ENCODE measurements around the gene DCDC2B. TPM values are rescaled to one million over a fixed set of nuclear protein-coding genes. Genes with fewer than 3 reads are reported as not detected.

DCDC2B gene
- total and polyA plus RNA-seq, 9 of the 15 experiments (the other 6 are each of a cell fraction or from before 2014, with no cell fraction given), result not detected

- TF ChIP-seq NFYB (IDR thresholded peaks at IDR 0.05; ENCODE audit: extremely low read depth, insufficient read length) (peak; percentile 83), REST (IDR thresholded peaks at IDR 0.05; ENCODE audit: borderline replicate concordance) (peak; percentile 21), REST (CRISPR knock-in tag; IDR thresholded peaks at IDR 0.05; ENCODE audit: low read depth) (peak; percentile 82), GTF2E2 (tag; IDR thresholded peaks at IDR 0.05) (no peak; the same call in 1 of the 2 replicates), CBX2 (IDR thresholded peaks at IDR 0.05; ENCODE audit: insufficient read depth, low read length, poor library complexity, severe bottlenecking) (no peak), ARHGAP35 (IDR thresholded peaks at IDR 0.05; ENCODE audit: partially characterized antibody) (no peak), KDM4B (IDR thresholded peaks at IDR 0.05; ENCODE audit: borderline replicate concordance in 2 of 2, low read depth in 1 of 2) (peak in 1 of 2 experiments; percentile 44; a peak in 1 of 4 replicates), ZNF407 (IDR thresholded peaks at IDR 0.05; ENCODE audit: low read depth) (no peak), NONO (IDR thresholded peaks at IDR 0.05; ENCODE audit: low read depth in 2 of 2, low read length in 1 of 2) (peak; percentile 58 to 75; a peak in 2 of 4 replicates), STAT5B (CRISPR knock-in tag; IDR thresholded peaks at IDR 0.05) (no peak), HNRNPUL1 (IDR thresholded peaks at IDR 0.05; ENCODE audit: low read length) (no peak)
These were observed 29.3 kb upstream of the DCDC2B start, which contains the start of gene TXLNA (continued) for GRCh38 chr1:32179443-32180185.

Data from K562 (cell line).